ENCODE data around the gene MS4A15.

GRCh38 chr11:60801194-60801593 is 44.5 kb downstream of the MS4A15 start:
- TF ChIP-seq CTCF (IDR thresholded peaks at IDR 0.05) = no peak
- TF ChIP-seq EZH2 (IDR thresholded peaks at IDR 0.05) = no peak
- no peak for TF ChIP-seq EZH2phosphoT487 (IDR thresholded peaks at IDR 0.05)
